Activated CD4-positive, CD25-positive, alpha-beta regulatory T cell treated with anti-CD3 and anti-CD28 coated beads, Interleukin-2, amount 50 U/mL, for 16 hours (primary cell): Measurements from ENCODE around the gene TEAD1.

Experiments
- DNase-seq: peaks from one replicate; pipeline ENCODE4 v3.0.0-alpha.2; 2020; ENCODE audit warnings: low read depth, low spot score

Gene TEAD1

GRCh38 chr11:12666915-12667314 lies 7.3 kb upstream of the TEAD1 start:
- DNase-seq = no peak

GRCh38 chr11:12667646-12668045 lies 6.6 kb upstream of the TEAD1 start:
- DNase-seq = no peak

GRCh38 chr11:12668166-12668565 lies 6.1 kb upstream of the TEAD1 start:
- DNase-seq = no peak

GRCh38 chr11:12669930-12670329 lies 4.3 kb upstream of the TEAD1 start:
- DNase-seq = no peak

- DNase-seq = no peak
Measured at GRCh38 chr11:12671370-12671769, 2.9 kb upstream of the TEAD1 start.

GRCh38 chr11:12673601-12673923 lies 659 bp upstream of the TEAD1 start:
- no peak for DNase-seq

GRCh38 chr11:12674571-12674935 lies 332 bp downstream of the TEAD1 start:
- no peak for DNase-seq

- DNase-seq = no peak
Measured at GRCh38 chr11:12674936-12675696, 895 bp downstream of the TEAD1 start.

GRCh38 chr11:12675951-12676711 lies 1.9 kb downstream of the TEAD1 start:
- no peak for DNase-seq

GRCh38 chr11:12677131-12677530 lies 2.9 kb downstream of the TEAD1 start:
- no peak for DNase-seq

GRCh38 chr11:12678092-12678491 lies 3.9 kb downstream of the TEAD1 start:
- no peak for DNase-seq

- DNase-seq = no peak
Measured at GRCh38 chr11:12678991-12679390, 4.8 kb downstream of the TEAD1 start.

GRCh38 chr11:12679471-12679870 lies 5.2 kb downstream of the TEAD1 start:
- DNase-seq = no peak

- DNase-seq = no peak
Measured at GRCh38 chr11:12680246-12680939, 6.2 kb downstream of the TEAD1 start.

GRCh38 chr11:12680940-12681258 lies 6.7 kb downstream of the TEAD1 start:
- no peak for DNase-seq

GRCh38 chr11:12681466-12681865 lies 7.2 kb downstream of the TEAD1 start:
- no peak for DNase-seq

GRCh38 chr11:12682288-12682687 lies 8.1 kb downstream of the TEAD1 start:
- no peak for DNase-seq

- DNase-seq = no peak
Measured at GRCh38 chr11:12682737-12683500, 8.7 kb downstream of the TEAD1 start.

- DNase-seq = no peak
Measured at GRCh38 chr11:12683874-12684273, 9.7 kb downstream of the TEAD1 start.

GRCh38 chr11:12684315-12684714 lies 10.1 kb downstream of the TEAD1 start:
- DNase-seq = no peak

GRCh38 chr11:12684816-12685215 lies 10.6 kb downstream of the TEAD1 start:
- no peak for DNase-seq

- no peak for DNase-seq
Measured at GRCh38 chr11:12685229-12685628, 11.0 kb downstream of the TEAD1 start.
